Left lung (tissue), 10 donors: Measurements from ENCODE around the gene TACR1. TPM values are rescaled to one million over a fixed set of nuclear protein-coding genes. Genes with fewer than 3 reads are reported as not detected.
A peak's percentile ranks its signal among the peaks of the same experiment; 100 is the strongest.

Source experiments
- ATAC-seq: fragments of 200-7000 bp; cut with Tn5 transposase; one replicate; pipeline ENCODE4 v1.9.1; 2020; ENCODE audit warnings: moderate library complexity
- DNase-seq, 4 donors: peaks; one replicate each; pipeline ENCODE4 v3.0.0-alpha.2; 2013 to 2020
- H3K27ac ChIP-seq, 2 donors: fragments of 200-600 bp; sonication (generic) in 1 of 2; one replicate each; pipeline versions ENCODE4 v1.5.0 to v1.8.0; 2020 to 2021
- H3K27me3 ChIP-seq, 2 donors: fragments of 200-600 bp; sonication (generic) in 1 of 2; one replicate each; pipeline versions ENCODE4 v1.5.0 to v1.8.0; 2020 to 2021
- H3K36me3 ChIP-seq, 2 donors: fragments of 200-600 bp; sonication (generic) in 1 of 2; one replicate each; pipeline versions ENCODE4 v1.5.0 to v1.8.0; 2020 to 2021
- H3K4me1 ChIP-seq, 2 donors: fragments of 200-600 bp; one replicate each; pipeline ENCODE4 v1.8.0; 2021
- H3K4me3 ChIP-seq, 2 donors: fragments of 200-600 bp; sonication (generic) in 1 of 2; one replicate each; pipeline versions ENCODE4 v1.5.0 to v1.8.0; 2020 to 2021; ENCODE audit warnings: mild to moderate bottlenecking in 1 of 2
- H3K9me3 ChIP-seq, 2 donors: fragments of 200-600 bp; sonication (generic) in 1 of 2; one replicate each; pipeline versions ENCODE4 v1.5.0 to v1.8.0; 2020 to 2021
- CTCF ChIP-seq, 2 donors: fragments of 200-600 bp; sonication (generic) in 1 of 2; IDR thresholded peaks; one replicate each; pipeline versions ENCODE4 v1.5.0 to v1.8.0; 2021; ENCODE audit warnings: antibody characterized with exemption in 2 of 2
- intact Hi-C, 2 donors: fragments of 100-400 bp; cut with DNase I; formaldehyde crosslinking; loops; one replicate each; pipeline versions ENCODE4 v1.11.2 to v1.14.2; 2022
- polyA plus RNA-seq, 6 donors: library from polyadenylated mRNA; unstranded; fragments of 120-200 nt; gene quantifications; one replicate each; pipeline ENCODE4 v1.2.1, GENCODE V29; 2013; ENCODE audit not compliant: insufficient read length in 6 of 6
- total RNA-seq, 2 donors: library from RNA; stranded (reverse); fragmentation: NEBNext Ultra II Directional; extraction: Animal tissue kit (Norgen Biotek cat#: 25700); gene quantifications; one replicate each; pipeline ENCODE4 v1.2.1, GENCODE V29; 2021
- donor health status: DM: no; HTN: yes; CAD: no.
- donor health status: DM: no; HTN: no; CAD: no.

The TACR1 gene
- total and polyA plus RNA-seq, 8 donors, result 0.09 to 3.2 (median 2.2) TPM

GRCh38 chr2:75025633-75026380, 173.5 kb downstream of the TACR1 start:
- no peak for TF ChIP-seq CTCF (IDR thresholded peaks at IDR 0.05)
- no peak overlapping the region for H3K4me3 ChIP-seq
- H3K4me1 ChIP-seq, result no peaks in the 10 kb centered on the region
- ATAC-seq (no peak), DNase-seq (no peak)
- H3K27me3 ChIP-seq, result no peaks in the 10 kb centered on the region
- no peaks in the 10 kb centered on the region for H3K9me3 ChIP-seq
- H3K27ac ChIP-seq, result no peak overlapping the region
- no peaks in the 10 kb centered on the region for H3K36me3 ChIP-seq
- intact Hi-C loops, result no loop called here

- TF ChIP-seq CTCF (IDR thresholded peaks at IDR 0.05), result no peak
Measured at GRCh38 chr2:75025216-75025615, 174.1 kb downstream of the TACR1 start.

GRCh38 chr2:75023666-75024455, 175.5 kb downstream of the TACR1 start:
- Histone ChIP-seq H3K9me3 (no peaks in the 10 kb centered on the region), H3K4me3 (no peak overlapping the region), H3K27ac (no peak overlapping the region), H3K27me3 (no peaks in the 10 kb centered on the region), H3K36me3 (no peaks in the 10 kb centered on the region), H3K4me1 (no peaks in the 10 kb centered on the region)
- DNase-seq, result no peak
- no peak for ATAC-seq
- no peak for TF ChIP-seq CTCF (IDR thresholded peaks at IDR 0.05)
- intact Hi-C loops, result no loop called here

More at GRCh38 chr2:75025216-75025615, 174.1 kb downstream of the TACR1 start:
- intact Hi-C loops, result no loop called here
- Histone ChIP-seq H3K9me3 (no peaks in the 10 kb centered on the region), H3K36me3 (no peaks in the 10 kb centered on the region), H3K4me1 (no peaks in the 10 kb centered on the region), H3K27ac (no peak overlapping the region), H3K27me3 (no peaks in the 10 kb centered on the region), H3K4me3 (no peak overlapping the region)
- ATAC-seq (no peak), DNase-seq (no peak)

GRCh38 chr2:75022516-75022915, 176.8 kb downstream of the TACR1 start:
- no peaks in the 10 kb centered on the region for H3K4me1 ChIP-seq
- H3K27ac ChIP-seq, result no peak overlapping the region
- H3K4me3 ChIP-seq, result no peak overlapping the region
- intact Hi-C loops, result no loop called here
- H3K27me3 ChIP-seq, result no peaks in the 10 kb centered on the region
- no peaks in the 10 kb centered on the region for H3K9me3 ChIP-seq
- DNase-seq, result no peak
- no peak for ATAC-seq
- no peak for TF ChIP-seq CTCF (IDR thresholded peaks at IDR 0.05)
- H3K36me3 ChIP-seq, result no peaks in the 10 kb centered on the region

- Histone ChIP-seq H3K9me3 (no peaks in the 10 kb centered on the region), H3K4me3 (no peak overlapping the region), H3K4me1 (no peaks in the 10 kb centered on the region), H3K27me3 (no peaks in the 10 kb centered on the region), H3K36me3 (no peaks in the 10 kb centered on the region), H3K27ac (no peak overlapping the region)
- no peak for TF ChIP-seq CTCF (IDR thresholded peaks at IDR 0.05)
- ATAC-seq (peak; percentile 50), DNase-seq (no peak)
- intact Hi-C loops, result no loop called here
Measured at GRCh38 chr2:75021672-75022071, 177.6 kb downstream of the TACR1 start.
